Islet precursor cell (in vitro differentiated cells): ENCODE measurements around the gene BOD1L2.

Experiments used
- DNase-seq: peaks from one replicate; pipeline ENCODE4 v3.0.0-alpha.2; 2018

The BOD1L2 gene

GRCh38 chr18:57150828-57151227 lies 3.9 kb downstream of the BOD1L2 start:
- peak; percentile 65 for DNase-seq

- DNase-seq = no peak
Observed at GRCh38 chr18:57154191-57154830, 7.4 kb downstream of the BOD1L2 start.

GRCh38 chr18:57164401-57164800 lies 17.5 kb downstream of the BOD1L2 start:
- DNase-seq = no peak

- no peak for DNase-seq
Observed at GRCh38 chr18:57167617-57168308, 20.9 kb downstream of the BOD1L2 start.

GRCh38 chr18:57171026-57171425 lies 24.1 kb downstream of the BOD1L2 start:
- DNase-seq = no peak

GRCh38 chr18:57175532-57175931 lies 28.6 kb downstream of the BOD1L2 start:
- no peak for DNase-seq

- DNase-seq = no peak
Observed at GRCh38 chr18:57185434-57185833, 38.5 kb downstream of the BOD1L2 start.

- no peak for DNase-seq
Observed at GRCh38 chr18:57188851-57189557, 42.1 kb downstream of the BOD1L2 start.

GRCh38 chr18:57190026-57190425 lies 43.1 kb downstream of the BOD1L2 start:
- DNase-seq = no peak

GRCh38 chr18:57194070-57194469 lies 47.2 kb downstream of the BOD1L2 start:
- DNase-seq = no peak

GRCh38 chr18:57194622-57195021 lies 47.7 kb downstream of the BOD1L2 start:
- DNase-seq = no peak

- DNase-seq = no peak
Observed at GRCh38 chr18:57195341-57195740, 48.5 kb downstream of the BOD1L2 start.

- DNase-seq = no peak
Observed at GRCh38 chr18:57197261-57197660, 50.4 kb downstream of the BOD1L2 start.

- DNase-seq = no peak
Observed at GRCh38 chr18:57198073-57198472, 51.2 kb downstream of the BOD1L2 start.
